CD4-positive, alpha-beta T cell (primary cell): ENCODE data around the gene ADCYAP1R1. TPM values are rescaled to one million over a fixed set of nuclear protein-coding genes. Genes with fewer than 3 reads are reported as not detected.

Source experiments
- ATAC-seq: fragments of 200-7000 bp; cut with Tn5 transposase; one replicate; pipeline ENCODE4 v1.10.0; 2022; ENCODE audit warnings: mild to moderate bottlenecking; ENCODE audit not compliant: poor library complexity
- CTCF ChIA-PET: fragments of 350-600 bp; sonication (Branson Sonifier 250); formaldehyde crosslinking; loops from one replicate; lab custom pipeline; 2021; ENCODE audit warnings: antibody characterized with exemption, inconsistent platforms; lab: Charles Lee
- POLR2A ChIA-PET: fragments of 350-600 bp; sonication (Branson Sonifier 250); formaldehyde crosslinking; loops from one replicate; lab custom pipeline; 2021; ENCODE audit warnings: antibody characterized with exemption, inconsistent platforms; lab: Charles Lee
- DNase-seq, 14 experiments: peaks; one replicate each; pipeline ENCODE4 v3.0.0-alpha.2; 2013 to 2020; ENCODE audit warnings: mixed read lengths in 2 of 14
- H3K27ac ChIP-seq, 2 donors: one replicate each; pipeline versions ENCODE4 v1.5.1 to v1.7.0; 2013; ENCODE audit warnings: low read length in 2 of 2, low read depth in 1 of 2, mild to moderate bottlenecking in 1 of 2
- H3K27me3 ChIP-seq, 2 experiments: 1 replicate in 1 of 2; 2 replicates in 1 of 2; pipeline versions ENCODE4 v1.6.1 to v1.7.0; 2013; ENCODE audit warnings: low read length in 2 of 2, control low read depth in 1 of 2, mild to moderate bottlenecking in 1 of 2, moderate library complexity in 1 of 2; ENCODE audit not compliant: insufficient read depth in 2 of 2, control insufficient read depth in 1 of 2
- H3K36me3 ChIP-seq: one replicate; pipeline ENCODE4 v1.6.1; 2013; ENCODE audit warnings: low read length, control low read depth; ENCODE audit not compliant: insufficient read depth
- H3K4me1 ChIP-seq: one replicate; pipeline ENCODE4 v1.6.1; 2013; ENCODE audit warnings: low read length, control low read depth; ENCODE audit not compliant: insufficient read depth
- H3K4me3 ChIP-seq: one replicate; pipeline ENCODE4 v1.5.1; 2013; ENCODE audit warnings: mild to moderate bottlenecking, low read length, moderate library complexity
- H3K9me3 ChIP-seq, 2 experiments: 1 replicate in 1 of 2; 2 replicates in 1 of 2; pipeline versions ENCODE4 v1.6.1 to v1.7.0; 2013; ENCODE audit warnings: low read length in 2 of 2, mild to moderate bottlenecking in 2 of 2, control low read depth in 1 of 2, moderate library complexity in 1 of 2; ENCODE audit not compliant: control insufficient read depth in 1 of 2, insufficient read depth in 1 of 2
- H3K27ac Mint-ChIP-seq: one replicate; pipeline ENCODE4 v1.8.0; 2020; ENCODE audit warnings: mixed read lengths
- H3K27me3 Mint-ChIP-seq: one replicate; pipeline ENCODE4 v1.8.0; 2021; ENCODE audit warnings: mixed read lengths
- H3K36me3 Mint-ChIP-seq: one replicate; pipeline ENCODE4 v1.8.0; 2021; ENCODE audit warnings: low read depth, mixed read lengths
- H3K4me1 Mint-ChIP-seq: one replicate; pipeline ENCODE4 v1.8.0; 2021; ENCODE audit warnings: low read depth, mixed read lengths
- H3K4me3 Mint-ChIP-seq: one replicate; pipeline ENCODE4 v1.8.0; 2020; ENCODE audit warnings: mild to moderate bottlenecking, mixed read lengths
- H3K9me3 Mint-ChIP-seq: one replicate; pipeline ENCODE4 v1.8.0; 2020; ENCODE audit warnings: mixed read lengths
- CTCF ChIP-seq: fragments of 200-600 bp; IDR thresholded peaks from one replicate; pipeline ENCODE4 v1.8.0; 2022; ENCODE audit warnings: antibody characterized with exemption, mild to moderate bottlenecking
- intact Hi-C, 2 experiments: fragments of 100-400 bp; cut with DNase I in 1 of 2; cut with micrococcal nuclease in 1 of 2; formaldehyde crosslinking; loops; one replicate each; pipeline versions ENCODE4 v1.15.1 to v1.9.0; 2023 to 2025; cut with DNase I, micrococcal nuclease
- total RNA-seq, 174 experiments: library from RNA in 2 of 174; stranded (reverse) in 2 of 174; gene quantifications; one replicate each; pipeline ENCODE4 v1.2.3 and lab custom pipeline; 2021 to 2026

ADCYAP1R1 gene
- total RNA-seq, 2 experiments from 2014 or later = not detected

- Mint-ChIP-seq H3K4me1 (no peaks in the 10 kb centered on the region), H3K27me3 (peaks cover 47% of the 10 kb centered on the region), H3K27ac (no peak overlapping the region), H3K36me3 (no peaks in the 10 kb centered on the region), H3K9me3 (no peaks in the 10 kb centered on the region), H3K4me3 (no peak overlapping the region)
- no peak for TF ChIP-seq CTCF
- H3K27ac ChIP-seq = no peak overlapping the region
- no peak for DNase-seq
- H3K4me3 ChIP-seq = no peak overlapping the region
- CTCF ChIA-PET = no interaction called here
- peaks cover 0 to 5% of the 10 kb centered on the region in 2 experiments for H3K27me3 ChIP-seq
- H3K9me3 ChIP-seq = peaks cover 0 to 11% of the 10 kb centered on the region in 2 experiments
- POLR2A ChIA-PET = no interaction called here
- no peaks in the 10 kb centered on the region for H3K36me3 ChIP-seq
- intact Hi-C loops = no loop called here
- no peak for ATAC-seq
- H3K4me1 ChIP-seq = no peaks in the 10 kb centered on the region
These were observed 27.9 kb downstream of the ADCYAP1R1 start for GRCh38 chr7:31079824-31080511.

- no peak for DNase-seq
- intact Hi-C loops = no loop called here
- ChIA-PET POLR2A (no interaction called here), CTCF (no interaction called here)
- Histone ChIP-seq H3K4me3 (no peak overlapping the region), H3K27ac (no peak overlapping the region), H3K9me3 (peaks cover 0 to 11% of the 10 kb centered on the region in 2 experiments), H3K36me3 (no peaks in the 10 kb centered on the region), H3K27me3 (peaks cover 0 to 5% of the 10 kb centered on the region in 2 experiments), H3K4me1 (no peaks in the 10 kb centered on the region)
- Mint-ChIP-seq H3K27me3 (peaks cover 42% of the 10 kb centered on the region), H3K27ac (no peak overlapping the region), H3K4me3 (no peak overlapping the region), H3K9me3 (no peaks in the 10 kb centered on the region), H3K4me1 (no peaks in the 10 kb centered on the region), H3K36me3 (no peaks in the 10 kb centered on the region)
- no peak for TF ChIP-seq CTCF
- ATAC-seq = no peak
These were observed 28.7 kb downstream of the ADCYAP1R1 start for GRCh38 chr7:31080763-31081162.

GRCh38 chr7:31082017-31082416 is 29.9 kb downstream of the ADCYAP1R1 start:
- H3K27me3 Mint-ChIP-seq = peaks cover 40% of the 10 kb centered on the region
- no peaks in the 10 kb centered on the region for H3K36me3 ChIP-seq

More at GRCh38 chr7:31082017-31082416, 29.9 kb downstream of the ADCYAP1R1 start:
- no peak for ATAC-seq
- H3K36me3 Mint-ChIP-seq = no peaks in the 10 kb centered on the region
- no peaks in the 10 kb centered on the region for H3K4me1 Mint-ChIP-seq
- H3K27ac Mint-ChIP-seq = no peak overlapping the region
- no peak overlapping the region for H3K27ac ChIP-seq
- H3K4me3 Mint-ChIP-seq = no peak overlapping the region
- TF ChIP-seq CTCF = no peak
- H3K4me1 ChIP-seq = no peaks in the 10 kb centered on the region
- H3K9me3 Mint-ChIP-seq = no peaks in the 10 kb centered on the region
- H3K27me3 ChIP-seq = peaks cover 0 to 5% of the 10 kb centered on the region in 2 experiments
- intact Hi-C loops = no loop called here
- H3K4me3 ChIP-seq = no peak overlapping the region
- no peak for DNase-seq
- ChIA-PET CTCF (no interaction called here), POLR2A (no interaction called here)
- H3K9me3 ChIP-seq = peaks cover 0 to 4% of the 10 kb centered on the region in 2 experiments
